ENCODE results near the gene EPHB3. TPM values are rescaled to one million over a fixed set of nuclear protein-coding genes. Genes with fewer than 3 reads are reported as not detected.
A peak's percentile ranks its signal among the peaks of the same experiment; 100 is the strongest.

The EPHB3 gene
- total RNA-seq, 4 donors from 2014 or later = 6.0 to 59.4 (median 17.2) TPM

DNA sequence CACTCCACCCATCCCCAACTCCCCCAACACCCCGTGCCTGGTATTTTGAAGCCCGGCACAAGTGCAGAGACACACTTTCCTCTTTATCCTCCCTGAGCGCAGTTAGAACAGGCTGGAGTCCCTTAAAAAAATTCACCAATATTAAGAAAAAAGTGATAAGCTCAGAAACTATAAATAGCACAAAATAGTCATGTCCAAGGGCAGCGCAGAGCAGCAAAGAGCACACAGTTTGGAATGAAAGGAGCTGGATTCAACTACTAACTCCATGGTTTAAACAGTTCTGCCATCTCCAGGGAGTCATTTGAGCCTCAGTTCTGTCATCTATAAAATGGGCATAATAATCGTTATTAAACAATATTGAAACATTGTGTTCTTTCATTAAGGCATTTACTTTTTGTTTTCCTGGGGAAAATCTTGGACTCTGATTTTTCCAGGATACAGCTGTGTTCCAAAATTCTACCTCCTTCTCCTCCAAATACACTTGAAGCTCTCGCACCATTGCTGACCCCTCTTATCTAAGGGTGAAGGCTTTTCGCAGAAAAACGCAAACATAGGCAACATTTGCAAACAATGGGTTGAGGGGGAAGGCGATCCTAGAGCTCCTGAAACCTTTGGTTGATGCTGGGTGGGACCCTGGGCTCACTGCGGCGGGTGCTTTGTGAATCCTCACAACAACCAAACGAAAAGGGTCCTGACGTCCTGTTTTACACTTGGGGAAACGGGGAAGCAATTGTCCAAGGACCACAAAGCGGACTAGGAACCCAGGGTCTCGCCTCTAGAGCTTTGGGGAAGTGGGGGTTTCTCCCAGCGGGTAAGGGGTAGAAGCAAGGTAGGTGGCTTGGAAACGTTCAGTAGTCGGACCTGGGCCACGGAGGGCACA is 41.8 kb downstream of the EPHB3 start:
- no peak for DNase-seq
- peak overlapping the region in 3 of 4 donors; percentile 26 to 59 (median 47) for H3K4me3 ChIP-seq
- H3K27ac ChIP-seq = no peak overlapping the region
- no peak for TF ChIP-seq POLR2A (IDR thresholded peaks at IDR 0.05)
- TF ChIP-seq, protein P1, sequence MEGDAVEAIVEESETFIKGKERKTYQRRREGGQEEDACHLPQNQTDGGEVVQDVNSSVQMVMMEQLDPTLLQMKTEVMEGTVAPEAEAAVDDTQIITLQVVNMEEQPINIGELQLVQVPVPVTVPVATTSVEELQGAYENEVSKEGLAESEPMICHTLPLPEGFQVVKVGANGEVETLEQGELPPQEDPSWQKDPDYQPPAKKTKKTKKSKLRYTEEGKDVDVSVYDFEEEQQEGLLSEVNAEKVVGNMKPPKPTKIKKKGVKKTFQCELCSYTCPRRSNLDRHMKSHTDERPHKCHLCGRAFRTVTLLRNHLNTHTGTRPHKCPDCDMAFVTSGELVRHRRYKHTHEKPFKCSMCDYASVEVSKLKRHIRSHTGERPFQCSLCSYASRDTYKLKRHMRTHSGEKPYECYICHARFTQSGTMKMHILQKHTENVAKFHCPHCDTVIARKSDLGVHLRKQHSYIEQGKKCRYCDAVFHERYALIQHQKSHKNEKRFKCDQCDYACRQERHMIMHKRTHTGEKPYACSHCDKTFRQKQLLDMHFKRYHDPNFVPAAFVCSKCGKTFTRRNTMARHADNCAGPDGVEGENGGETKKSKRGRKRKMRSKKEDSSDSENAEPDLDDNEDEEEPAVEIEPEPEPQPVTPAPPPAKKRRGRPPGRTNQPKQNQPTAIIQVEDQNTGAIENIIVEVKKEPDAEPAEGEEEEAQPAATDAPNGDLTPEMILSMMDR (IDR thresholded peaks at IDR 0.05) = no peak
- peaks cover 0 to 16% of the 10 kb centered on the region in 2 donors for H3K27me3 ChIP-seq
- H3K9me3 ChIP-seq = no peaks in the 10 kb centered on the region
- H3K36me3 ChIP-seq = no peaks in the 10 kb centered on the region
- peaks cover 0 to 39% (median 12%) of the 10 kb centered on the region in 4 donors for H3K4me1 ChIP-seq

DNA sequence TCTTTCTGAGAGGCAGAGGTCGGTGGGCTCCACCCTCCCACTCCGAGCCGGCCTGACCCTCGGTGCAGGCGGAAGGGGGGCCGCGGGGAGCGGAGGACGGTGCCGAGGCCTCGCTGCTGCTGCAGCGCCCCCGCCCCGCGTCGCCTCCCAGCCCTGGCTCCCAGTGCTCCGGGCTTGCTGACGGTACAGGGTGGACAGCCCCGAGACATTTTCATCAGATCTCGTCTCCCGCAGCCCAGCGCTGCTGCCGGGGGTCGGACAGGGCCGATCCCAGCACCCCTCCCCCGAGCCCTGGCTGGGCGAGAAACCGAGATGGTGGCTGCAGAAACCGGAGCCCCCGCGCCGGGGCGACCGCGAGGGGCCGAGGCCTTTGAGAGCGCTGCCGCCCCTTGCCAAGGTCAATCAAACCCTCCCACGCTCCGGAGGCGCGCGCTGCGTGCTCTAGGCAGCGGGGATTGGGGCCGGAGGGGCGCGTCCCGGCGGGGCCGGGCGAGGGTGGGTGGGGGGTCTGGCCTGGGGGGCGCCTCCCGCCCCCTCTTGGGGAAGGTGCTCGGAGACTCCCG is 42.5 kb downstream of the EPHB3 start:
- peaks cover 0 to 16% of the 10 kb centered on the region in 2 donors for H3K27me3 ChIP-seq
- peak overlapping the region in 2 of 4 donors; percentile 2 to 14 for H3K27ac ChIP-seq
- TF ChIP-seq, protein P1 (IDR thresholded peaks at IDR 0.05) = no peak
- TF ChIP-seq POLR2A (IDR thresholded peaks at IDR 0.05) = no peak
- no peaks in the 10 kb centered on the region for H3K36me3 ChIP-seq
- no peaks in the 10 kb centered on the region for H3K9me3 ChIP-seq
- peak overlapping the region; percentile 10 to 59 (median 36) for H3K4me3 ChIP-seq
- H3K4me1 ChIP-seq = peaks cover 0 to 39% (median 12%) of the 10 kb centered on the region in 4 donors
- DNase-seq = peak in 1 of 3 donors; percentile 59

DNA sequence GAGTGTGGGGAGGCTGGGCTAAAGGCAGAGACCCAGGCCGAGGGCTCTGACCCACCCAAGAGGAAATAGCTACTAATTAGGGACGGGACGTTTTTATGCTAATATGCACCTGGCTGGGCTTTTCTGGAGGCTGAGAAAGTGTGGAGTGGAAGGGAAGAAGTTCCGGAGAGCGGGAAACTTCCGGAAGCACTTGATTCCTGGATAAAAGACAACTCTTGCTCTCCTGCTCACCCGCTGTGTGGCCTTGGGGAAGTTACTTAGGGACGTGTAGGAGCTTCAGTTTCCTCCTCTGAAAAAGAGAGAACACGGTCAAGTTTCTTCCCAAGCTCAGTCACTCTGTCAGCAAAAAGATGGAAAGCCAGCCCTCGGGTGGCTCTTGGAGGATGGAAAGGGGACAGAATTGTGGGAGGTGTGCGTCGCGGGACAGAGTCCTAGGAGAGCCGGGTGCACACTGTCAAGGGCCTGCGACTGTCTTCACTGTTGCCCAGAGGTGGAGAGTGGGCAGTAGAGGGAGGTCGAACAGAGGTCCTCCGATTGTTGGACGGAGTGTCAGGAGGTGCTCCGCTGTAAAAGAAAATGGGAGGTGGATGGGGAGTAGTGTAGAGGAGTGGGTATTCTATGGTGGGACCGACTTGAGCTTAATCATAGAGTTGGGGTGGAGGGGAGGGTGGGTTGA is 43.2 kb downstream of the EPHB3 start:
- TF ChIP-seq, protein P1 (IDR thresholded peaks at IDR 0.05) = no peak
- no peak for TF ChIP-seq POLR2A (IDR thresholded peaks at IDR 0.05)
- DNase-seq = no peak
- Histone ChIP-seq H3K4me3 (peak overlapping the region; percentile 10 to 59 (median 36)), H3K27me3 (peaks cover 0 to 16% of the 10 kb centered on the region in 2 donors), H3K9me3 (no peaks in the 10 kb centered on the region), H3K4me1 (peaks cover 0 to 39% (median 12%) of the 10 kb centered on the region in 4 donors), H3K27ac (peak overlapping the region in 2 of 4 donors; percentile 2 to 14), H3K36me3 (no peaks in the 10 kb centered on the region)

DNA sequence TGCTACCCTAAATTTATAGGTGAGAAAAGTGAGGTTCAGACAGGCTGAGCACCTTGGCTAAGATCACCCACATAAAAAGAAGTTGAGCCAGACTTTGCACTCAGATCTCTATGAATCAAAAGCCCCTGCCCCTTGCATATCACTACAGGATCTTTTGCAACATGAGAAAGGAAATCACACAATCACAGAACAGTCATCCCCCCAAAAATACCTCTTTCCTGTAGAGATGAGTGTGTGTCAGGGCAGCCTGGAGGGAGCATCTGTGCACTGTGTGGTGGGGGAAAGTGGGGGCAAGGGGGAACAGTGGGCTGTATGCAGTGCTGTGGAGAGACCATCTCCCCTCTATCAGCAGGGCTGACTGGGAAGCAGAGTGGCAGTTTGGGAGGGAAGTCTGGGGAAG is 46.6 kb downstream of the EPHB3 start:
- peaks cover 0 to 19% (median 3%) of the 10 kb centered on the region in 4 donors for H3K4me1 ChIP-seq
- no peak overlapping the region for H3K27ac ChIP-seq
- TF ChIP-seq POLR2A (IDR thresholded peaks at IDR 0.05) = no peak
- TF ChIP-seq, protein P1 (IDR thresholded peaks at IDR 0.05) = no peak
- no peaks in the 10 kb centered on the region for H3K36me3 ChIP-seq
- peaks cover 0 to 2% of the 10 kb centered on the region in 2 donors for H3K27me3 ChIP-seq
- DNase-seq = peak in 1 of 3 donors; percentile 30
- no peaks in the 10 kb centered on the region for H3K9me3 ChIP-seq
- no peak overlapping the region for H3K4me3 ChIP-seq

DNA sequence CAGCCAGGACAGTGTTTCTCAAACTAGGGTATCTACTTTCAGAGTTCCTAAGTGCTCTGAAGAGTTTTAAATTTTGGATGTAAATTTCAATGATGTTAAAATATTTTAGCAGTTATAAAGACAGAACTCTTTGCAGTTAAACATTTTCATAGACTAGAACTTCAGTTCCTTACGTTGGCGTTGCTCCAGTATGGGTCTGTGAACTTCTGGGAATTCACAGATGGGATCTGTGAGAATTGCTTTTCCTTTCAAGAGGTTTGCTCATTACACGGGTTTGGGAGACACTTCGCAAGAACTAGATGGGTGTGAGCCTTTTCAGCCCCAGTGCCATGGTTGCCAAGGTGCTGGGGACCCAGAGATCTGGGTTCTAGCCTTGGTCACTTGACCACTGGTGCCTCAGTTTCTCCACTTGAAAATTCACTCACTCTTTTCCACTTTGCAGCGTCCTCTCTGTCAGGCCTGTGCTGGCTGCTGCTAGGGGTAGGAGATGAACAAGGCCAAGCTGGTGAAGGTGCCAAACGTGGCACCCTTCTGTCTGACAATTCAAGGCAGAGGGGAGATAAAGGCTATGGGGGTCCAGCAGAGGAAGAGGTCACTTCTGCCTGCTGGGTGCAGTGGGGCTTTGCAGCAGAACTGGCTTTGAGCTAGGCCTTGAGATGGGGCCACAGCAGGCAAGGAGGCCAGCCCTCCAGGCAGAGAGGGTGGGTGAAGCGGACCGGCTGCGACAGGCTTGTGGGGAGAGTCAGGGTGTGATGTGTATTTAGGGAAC is 48.1 kb downstream of the EPHB3 start:
- Histone ChIP-seq H3K4me3 (no peak overlapping the region), H3K36me3 (no peaks in the 10 kb centered on the region), H3K4me1 (peaks cover 0 to 4% (median 0%) of the 10 kb centered on the region in 4 donors), H3K27ac (no peak overlapping the region), H3K27me3 (no peaks in the 10 kb centered on the region), H3K9me3 (no peaks in the 10 kb centered on the region)
- DNase-seq = peak in 1 of 3 donors; percentile 8
- TF ChIP-seq, protein P1 (IDR thresholded peaks at IDR 0.05) = no peak
- TF ChIP-seq POLR2A (IDR thresholded peaks at IDR 0.05) = no peak
